Embryonic facial prominence (tissue), 1 donor: ENCODE data around the gene HHEX.

Experiments
- DNase-seq: peaks from one replicate; pipeline ENCODE4 v3.0.0-alpha.2; 2016; ENCODE audit errors: extremely low spot score

Gene HHEX

DNA sequence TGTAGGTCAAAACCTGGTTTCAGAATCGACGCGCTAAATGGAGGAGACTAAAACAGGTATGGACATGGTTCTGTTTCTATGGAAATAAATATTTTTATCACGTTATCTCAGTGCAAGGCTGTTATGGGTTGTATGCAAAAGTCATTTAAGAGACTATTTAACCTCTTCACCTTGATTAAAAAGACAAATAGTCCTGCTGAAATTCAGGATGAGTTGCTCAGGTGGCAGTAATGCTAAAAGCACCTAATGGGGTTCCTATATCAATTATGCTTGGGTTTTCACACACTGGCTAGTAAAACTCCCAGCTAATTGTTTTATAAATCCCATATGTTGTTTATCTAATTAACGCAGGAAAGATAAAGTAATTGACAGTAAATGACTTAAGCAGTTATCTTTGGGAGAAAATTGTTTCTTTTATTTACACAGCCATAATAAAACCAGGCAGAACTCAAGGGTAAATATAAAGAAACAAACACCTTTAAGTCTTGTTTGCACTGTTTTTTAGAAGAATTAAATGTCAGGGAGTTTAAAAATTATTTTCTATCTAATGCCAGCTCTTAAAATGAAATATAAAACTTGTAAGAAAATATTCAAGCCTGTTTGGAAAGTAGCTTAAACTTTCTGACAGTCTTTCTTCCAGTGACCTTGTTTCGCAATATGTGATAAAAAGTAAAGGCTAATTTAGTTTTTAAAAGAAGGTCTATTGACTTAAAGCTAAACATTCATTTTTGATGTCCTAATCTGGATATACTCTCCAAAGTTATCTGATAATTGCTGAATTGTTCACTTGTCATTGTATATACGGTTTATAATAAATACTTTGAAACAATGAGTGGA, 3.2 kb downstream of the HHEX start:
- DNase-seq, result no peak

DNA sequence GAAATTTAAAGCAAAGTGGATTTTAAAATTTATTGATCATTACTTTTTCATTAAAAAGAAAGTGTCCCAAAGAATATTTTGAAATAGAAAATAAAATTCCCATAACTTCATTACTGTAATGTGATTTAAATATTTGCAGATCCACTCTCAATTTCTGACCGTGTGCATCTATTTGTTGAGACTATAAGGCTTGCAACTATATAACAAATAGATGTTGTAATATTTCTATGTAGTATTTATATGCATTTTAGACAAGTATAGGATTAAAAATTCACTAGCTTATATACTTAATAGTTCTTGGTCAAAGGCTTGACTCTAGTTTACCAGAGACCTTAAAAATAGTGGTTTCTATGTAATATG, 3.8 kb downstream of the HHEX start:
- DNase-seq, result no peak

DNA sequence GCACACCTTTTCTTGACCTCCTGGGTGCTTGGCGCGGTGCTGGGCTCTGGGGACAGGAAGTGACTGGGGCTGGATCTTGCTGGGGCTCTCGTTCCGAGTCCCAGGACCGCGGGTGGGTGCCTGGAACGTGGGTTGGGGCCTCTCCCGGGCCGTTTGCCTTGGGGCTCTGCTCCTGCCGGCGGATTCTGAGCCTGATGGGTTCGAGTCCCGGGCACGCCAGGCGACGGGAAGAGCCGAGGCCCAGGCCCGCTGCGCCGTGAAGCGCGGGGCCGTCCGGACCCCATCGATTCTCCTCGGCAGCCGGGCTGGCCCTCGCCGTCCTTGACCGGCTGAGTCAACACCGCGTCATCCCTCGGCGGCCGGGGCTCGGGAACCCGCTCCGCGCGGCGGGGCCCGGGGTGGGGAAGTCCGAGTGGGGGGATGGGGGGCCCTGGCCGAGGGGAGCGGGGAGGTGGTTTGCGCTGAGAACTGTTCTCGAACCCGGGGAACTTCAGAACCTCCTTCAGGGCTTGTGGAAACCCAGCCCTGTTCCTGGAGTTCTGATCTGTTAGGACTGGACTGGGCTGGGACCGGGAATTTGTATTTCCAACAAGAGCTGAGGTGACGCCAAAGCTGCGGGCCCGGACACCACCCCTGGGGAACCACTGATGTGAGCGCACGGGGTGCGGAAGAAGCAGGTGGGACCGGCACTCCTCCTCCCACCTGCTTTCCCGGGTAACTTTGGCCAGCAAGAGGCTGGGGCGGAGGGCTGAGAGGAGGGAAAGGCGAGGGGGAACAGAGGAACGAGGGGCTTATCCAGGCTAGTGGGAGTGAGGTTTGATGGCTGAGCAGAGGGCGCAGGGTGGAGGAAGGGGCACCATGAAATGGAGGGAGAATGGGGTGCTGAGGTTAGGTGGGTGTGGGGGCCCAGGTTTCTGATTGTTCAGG, 6.2 kb downstream of the HHEX start:
- no peak for DNase-seq

DNA sequence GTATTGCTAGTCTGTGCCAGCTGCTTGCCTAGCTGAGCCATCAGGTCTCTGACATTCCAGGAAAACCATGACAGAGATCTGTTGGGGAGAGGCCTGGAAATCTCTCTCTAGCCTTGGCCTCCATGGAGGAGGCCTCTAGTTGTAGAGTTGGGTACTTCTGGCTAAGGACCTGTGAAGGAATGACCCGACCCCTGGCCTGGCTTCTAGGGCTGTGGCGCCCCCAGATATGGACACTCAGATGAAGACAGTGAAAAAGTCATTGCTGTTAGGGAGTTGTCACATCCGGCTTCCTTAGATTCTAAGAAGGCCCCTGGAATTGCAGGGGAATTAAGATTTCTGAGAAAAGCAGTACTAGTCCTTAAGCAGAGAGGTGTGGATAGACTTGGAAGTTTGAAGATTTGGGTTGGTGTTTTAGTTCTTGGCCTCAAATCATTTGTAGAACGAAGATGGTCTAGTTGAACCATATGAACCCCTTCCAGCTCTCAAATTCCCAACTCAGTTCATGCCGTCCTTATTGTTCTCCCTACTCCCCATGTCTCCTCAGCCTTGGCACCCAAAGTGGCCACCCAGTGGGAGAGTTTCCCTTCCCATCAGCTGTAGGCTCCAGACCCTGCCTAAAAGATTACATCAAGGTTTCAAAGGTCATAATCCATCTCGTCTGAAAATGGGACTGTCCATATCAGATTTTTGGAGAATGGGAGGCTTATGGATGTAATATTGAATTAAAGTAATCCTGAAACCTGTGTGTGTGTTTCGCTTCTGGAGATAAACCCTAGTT, 7.0 kb downstream of the HHEX start:
- DNase-seq, result no peak

DNA sequence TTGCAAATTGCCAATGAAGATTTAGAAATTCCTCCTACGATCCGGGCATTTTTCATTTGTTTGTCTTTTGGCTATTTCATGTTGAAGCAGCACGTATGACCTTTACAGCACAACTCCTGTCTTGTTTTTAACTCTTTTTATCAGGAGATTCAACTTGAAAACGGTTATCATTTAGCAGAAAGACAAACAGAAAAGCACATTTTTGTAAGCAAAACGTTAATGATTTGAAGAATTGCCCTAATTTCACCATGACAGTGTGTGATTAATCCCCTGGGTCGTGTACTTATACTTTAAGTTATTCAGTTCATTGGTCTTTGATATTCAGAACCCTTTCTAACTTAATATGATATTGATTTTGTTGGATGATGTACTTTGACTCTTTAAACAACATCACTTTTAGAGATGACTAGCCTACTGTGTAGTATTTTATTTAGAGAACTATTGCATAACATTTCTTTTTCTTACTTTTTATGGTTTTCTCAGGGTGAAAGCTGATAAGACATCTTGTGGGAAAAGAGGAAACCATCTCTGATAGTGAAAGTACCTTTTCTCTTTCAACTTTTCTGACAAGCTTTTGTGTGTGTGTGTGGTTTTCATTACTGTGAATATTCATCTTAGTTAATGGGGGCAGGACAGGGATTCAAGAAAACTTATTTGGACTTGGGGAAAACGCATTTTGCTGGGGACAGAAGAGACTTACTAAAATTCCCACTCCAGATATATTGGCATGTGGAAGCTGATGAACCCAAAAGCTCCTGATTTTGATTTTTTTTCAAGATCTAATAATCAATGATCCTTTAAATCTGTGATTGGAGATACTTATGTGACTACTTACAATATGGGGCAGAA, 8.1 kb downstream of the HHEX start:
- no peak for DNase-seq

DNA sequence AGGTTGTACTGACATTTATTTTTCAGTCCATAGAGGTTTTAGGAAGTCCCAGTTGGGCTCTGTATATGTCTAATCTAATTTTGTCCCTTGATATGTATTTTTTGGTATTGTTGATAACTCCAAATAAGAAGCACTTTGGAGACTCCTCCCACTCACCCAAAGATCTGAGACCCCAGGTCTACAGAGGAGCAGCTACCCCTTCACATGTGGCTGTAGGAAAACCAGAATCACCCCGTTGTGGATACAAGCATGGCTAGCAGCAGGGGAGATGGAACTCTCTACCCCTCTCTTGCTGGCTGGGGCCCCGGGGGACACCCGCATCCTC, 9.4 kb downstream of the HHEX start:
- no peak for DNase-seq

DNA sequence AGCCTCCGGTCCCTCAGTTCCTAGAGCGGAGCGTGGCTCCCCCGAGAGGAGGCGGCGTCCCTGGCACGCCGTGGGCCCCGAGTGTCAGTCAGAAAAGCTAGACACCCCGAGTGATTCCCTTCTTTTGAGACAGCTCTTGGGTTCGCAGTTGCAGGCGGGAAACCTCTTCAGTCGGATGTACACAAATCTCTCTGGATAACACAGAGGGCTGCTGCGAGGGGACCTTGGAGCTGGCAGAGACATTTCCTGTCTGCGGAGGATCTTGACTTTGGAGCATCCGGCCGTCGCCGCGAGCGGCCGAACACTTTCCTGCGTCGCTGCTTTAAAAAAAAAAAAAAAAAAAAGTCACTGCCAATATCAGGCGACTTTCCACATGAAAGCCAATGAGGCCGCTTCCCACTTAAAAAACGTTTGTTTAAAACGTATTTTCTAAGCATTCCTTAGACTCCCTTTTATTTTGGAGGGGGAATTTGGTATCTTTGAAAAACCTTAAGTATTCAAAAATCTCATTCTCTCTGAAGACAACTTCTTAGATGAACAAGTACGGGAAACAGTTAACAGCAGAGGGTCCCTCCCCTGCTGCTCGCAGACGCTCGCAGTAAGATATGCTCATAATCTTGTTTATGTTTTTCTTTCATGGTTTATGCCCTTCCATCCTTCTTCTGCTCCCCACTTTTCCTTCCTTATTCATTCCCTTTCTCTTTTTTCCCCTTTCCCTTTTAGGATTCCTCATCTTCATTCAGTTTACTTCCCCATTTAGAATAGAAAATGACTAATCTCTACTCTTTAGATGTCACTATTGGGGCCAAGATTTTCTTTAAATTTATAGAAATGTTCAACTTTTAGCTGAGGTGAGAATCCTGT, 10.0 kb downstream of the HHEX start:
- no peak for DNase-seq

DNA sequence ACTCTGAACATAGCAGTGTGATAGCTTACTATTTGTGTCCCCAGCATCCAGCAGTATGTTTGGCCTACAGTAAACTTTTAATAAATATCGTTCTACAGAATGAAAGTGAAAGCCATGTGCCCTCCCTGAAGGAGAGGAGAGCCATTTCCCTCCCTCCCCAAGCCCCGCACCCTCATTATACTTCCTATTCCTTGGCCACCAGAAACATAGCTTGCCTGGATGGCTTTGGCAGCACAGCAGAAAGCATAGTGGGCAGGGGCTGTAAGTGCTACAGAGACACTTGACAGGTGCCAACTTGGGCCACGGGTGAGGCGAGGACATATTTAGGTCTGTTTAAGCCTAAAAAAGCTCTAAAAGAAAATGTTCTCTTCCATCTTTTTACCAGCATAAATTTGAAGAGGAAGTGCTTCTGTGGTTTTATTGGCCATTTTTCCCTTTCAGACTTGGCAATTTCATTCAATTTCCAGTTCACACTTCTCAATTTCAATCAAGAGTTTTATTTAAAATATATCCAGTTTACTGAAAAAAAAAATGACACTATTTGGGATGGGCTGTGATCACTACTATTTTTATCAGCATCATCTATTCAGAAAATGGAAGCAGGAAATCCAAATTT, 12.7 kb downstream of the HHEX start:
- DNase-seq, result no peak

DNA sequence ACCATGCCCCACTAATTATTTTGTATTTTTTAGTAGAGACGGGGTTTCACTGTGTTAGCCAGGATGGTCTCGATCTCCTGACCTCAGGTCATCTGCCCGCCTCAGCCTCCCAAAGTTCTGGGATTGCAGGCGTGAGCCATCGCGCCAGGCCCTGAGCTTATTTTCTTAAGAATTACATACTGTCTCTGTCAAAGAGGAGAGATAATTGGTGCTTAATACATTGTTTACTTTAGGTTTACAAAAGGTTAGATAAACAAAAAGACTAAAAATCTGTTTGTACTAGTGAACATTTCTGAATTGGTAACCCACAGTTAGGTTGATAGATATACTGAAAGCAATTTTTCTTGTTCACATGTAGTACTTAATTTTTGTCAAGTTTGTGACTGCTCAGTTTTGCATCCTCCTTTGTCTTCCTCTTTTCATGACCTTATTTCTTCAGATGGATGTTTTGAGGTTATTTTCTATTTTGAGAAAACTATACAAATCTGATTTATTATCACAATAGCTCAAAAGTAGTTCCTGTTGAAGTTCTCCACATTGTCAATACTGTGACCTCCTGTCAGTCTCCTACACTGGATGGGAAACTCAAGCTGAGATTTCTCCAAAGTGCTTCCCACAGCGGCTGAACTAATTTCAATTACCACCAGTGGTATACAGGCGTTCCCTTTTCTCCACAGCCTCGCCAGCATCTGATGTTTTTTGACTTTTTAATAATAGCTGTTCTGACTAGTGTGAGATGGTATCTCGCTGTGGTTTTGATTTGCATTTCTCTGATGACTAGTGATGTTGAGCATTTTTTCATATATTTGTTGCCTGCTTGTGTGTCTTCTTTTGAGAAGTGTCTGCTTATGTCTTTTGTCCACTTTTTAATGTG, 22.5 kb downstream of the HHEX start:
- no peak for DNase-seq

DNA sequence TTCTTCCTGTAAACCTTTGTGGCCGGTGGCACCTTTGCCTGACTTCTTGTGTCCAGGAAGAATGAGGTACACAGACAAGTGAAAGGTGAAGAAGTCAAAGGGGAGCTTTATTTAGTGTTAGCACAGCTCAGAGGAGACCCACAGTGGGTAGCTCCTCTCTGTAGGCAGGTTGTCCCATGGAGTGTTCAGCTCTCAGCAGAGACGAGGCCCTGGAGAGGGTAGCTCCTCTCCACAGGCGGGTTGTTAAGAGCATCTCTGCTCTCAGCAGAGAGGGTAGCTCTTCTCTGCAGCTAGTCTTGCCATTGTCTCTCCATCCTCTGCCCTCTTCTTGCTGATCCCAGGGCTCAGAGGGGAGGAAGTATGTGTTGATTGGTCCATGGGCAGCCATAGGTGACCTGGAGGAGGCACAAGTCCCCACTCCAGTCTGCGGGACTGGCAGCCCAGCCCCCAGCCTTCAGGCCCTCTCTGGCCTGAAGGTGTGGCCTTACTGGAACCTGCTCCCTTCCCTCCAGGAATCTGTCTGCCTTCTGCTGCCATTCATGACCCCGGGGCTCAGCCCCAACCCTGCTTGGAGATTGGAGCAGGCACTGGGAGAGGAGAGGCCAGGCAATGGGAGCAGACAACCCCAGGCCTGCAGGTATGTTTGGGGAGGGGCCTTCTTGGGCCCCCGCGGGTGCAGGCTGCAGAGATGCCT, 24.5 kb downstream of the HHEX start:
- DNase-seq, result no peak

DNA sequence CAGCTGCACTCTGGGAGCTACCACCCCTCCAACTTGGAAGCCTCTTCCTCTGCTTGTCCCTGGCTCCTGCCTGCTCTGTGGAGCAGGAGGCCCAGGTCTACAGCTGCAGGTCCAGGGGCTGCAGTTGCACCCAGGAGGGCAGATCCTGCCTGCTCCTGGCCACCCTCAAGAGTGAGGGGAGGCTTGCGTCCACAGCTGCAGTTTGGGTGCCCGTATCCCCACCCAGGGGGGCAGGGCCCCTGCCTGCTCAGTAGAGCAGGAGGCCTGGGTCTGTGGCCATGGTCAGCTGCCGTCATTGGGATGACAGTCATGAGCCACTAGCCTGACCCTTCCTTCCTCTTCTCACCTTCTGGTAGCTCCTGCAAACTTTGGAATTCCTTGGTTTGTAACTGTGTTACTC, 25.1 kb downstream of the HHEX start:
- no peak for DNase-seq

DNA sequence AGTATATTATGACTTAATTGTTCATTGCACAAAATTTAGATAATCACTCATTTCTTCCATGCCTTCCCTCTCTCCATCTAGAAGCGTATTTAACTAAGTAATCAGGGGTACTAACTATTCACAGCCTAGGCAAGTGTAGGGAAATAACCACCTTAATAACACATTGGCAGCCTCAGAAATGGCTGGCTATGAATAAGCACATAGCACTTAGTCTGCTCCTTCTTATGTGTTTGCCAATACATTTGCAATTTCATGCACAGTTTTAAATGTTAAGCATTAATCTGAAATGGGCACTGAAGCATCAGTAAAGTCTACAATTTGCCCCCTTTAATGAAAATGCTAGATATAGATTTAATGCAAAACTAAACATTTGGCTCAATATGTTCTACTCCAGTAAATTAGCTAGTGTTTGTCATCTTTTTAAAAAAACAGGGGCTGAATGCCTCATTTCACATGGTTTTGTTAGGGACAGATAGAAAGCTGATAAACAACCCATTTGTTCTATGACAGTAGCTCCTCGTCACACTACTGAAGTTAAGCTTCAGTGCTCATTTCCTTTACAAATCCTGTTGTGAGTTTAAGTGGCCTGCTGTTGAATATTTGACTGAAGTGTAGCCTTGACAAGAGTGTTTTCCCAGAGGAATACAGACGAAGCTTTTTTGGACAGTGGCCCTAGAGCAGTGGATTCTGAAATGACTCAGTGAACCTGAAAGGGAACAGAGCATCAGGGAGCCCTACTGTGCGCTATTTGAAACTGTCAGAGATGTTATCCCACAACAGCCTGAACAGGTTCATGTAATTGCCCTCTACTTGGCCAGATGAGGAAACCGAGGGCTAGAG, 30.5 kb downstream of the HHEX start:
- no peak for DNase-seq

DNA sequence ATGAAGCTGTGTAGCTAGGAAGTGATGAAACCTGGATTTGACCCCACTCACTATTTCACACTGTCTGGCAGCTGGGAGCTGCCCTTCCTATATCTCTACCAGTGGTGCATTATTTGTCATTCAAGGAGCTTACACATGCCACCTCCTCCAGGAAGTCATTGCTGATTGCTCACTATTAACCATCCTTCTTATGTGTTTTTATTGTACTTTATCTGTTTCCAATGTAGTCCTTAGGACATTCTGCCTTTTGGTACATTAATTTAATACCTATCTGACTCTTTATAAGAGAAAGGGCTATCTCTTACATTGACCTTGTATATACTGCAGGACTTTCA, 31.0 kb downstream of the HHEX start:
- no peak for DNase-seq

DNA sequence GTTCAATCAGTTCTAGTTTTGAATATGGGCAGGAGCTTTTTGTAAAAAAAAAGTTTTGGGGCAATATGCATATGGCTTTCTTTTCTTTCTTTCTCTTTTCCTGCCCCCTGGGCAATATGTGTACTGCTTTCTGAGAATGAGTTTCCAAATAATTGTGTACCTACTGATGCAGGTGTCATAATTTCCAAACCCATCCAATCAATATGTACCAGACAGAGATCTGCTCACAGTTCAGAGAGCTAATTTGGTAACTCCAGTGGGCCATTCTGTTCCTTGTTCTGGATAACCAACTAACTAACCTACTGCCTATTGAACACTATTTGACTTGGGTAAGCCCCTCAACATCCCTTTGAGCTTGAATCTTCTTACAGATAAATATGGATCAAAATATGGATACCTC, 32.6 kb downstream of the HHEX start:
- DNase-seq, result no peak

DNA sequence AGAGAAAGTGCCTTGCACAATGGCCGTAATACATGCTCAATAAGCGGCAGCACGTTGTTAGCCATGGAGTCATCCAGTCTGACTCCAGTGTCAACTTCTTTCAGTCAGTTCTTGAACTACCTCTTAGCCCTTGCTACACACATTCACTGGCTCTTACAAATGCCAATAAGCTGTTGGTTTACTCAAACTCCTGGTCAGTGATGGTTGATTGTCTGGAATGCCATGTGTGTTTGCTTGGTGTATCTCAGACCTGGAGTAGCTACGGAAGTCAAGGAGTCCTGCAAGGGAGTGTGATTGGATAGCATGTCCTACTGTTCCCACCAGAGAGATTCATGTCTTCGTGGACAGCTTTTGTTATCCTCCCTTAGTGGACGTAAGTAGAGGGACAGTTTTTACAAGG, 37.4 kb downstream of the HHEX start:
- DNase-seq, result no peak

DNA sequence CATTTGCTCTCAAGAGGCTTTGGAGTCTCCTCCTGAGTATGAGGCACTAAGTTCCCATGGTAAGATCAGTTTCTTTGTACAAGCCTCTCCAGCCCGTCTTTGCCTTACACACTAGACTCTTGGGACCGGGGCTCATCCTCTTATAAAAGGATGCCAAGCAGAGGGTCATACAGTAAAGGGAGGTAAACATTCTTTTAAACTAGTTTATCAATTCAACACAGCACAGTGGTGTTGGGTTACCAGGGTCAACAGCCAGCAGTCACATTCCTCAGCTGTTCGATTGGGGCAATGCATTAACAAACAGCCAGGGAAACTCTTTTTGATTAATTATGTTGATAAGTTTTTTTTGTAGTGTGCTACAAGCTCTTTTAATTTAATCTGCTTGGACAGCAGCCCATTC, 37.8 kb downstream of the HHEX start:
- no peak for DNase-seq

DNA sequence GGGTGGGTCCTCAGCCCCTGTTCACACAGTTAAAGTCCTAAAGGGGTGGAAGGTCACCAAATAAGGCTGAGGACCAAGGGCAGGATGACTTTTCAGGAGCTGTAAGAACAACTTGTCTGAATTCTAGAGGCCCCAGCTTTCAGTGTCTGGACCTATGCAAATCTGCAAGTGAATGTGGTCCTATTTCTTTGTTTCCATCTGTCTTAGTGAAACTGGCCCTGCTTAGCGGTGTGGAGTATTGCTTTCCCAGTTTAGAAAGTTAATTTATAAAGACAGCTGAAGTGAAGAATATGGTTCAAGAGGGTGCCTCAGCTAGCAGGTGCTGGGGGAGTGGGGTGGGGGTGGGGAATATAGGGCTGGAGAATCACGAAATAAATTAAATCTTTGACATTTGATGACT, 40.1 kb downstream of the HHEX start:
- DNase-seq, result no peak

DNA sequence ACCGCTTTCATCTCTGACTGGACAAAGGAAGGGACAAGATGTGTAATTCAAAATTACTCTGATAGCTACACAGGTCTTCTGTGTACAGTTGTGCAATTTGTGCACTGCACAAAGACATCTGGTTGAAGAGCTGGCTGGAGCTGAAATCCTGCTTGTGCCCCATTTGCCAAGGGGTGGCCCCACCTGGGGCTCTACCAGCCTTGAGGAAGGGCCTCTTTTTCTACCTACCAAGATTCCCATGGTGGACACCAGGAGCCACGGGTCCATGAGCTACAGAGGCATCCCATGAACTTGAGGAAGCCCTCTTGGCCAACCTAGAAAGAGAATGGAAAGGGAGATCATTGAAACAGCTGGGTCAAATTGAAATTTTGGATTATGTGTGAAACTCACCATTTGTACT, 43.2 kb downstream of the HHEX start:
- DNase-seq, result no peak
